Gastrocnemius medialis (tissue), 4 donors: ENCODE measurements around the gene DDAH1. TPM values are rescaled to one million over a fixed set of nuclear protein-coding genes. Genes with fewer than 3 reads are reported as not detected.

Experiments
- ATAC-seq, 2 donors: fragments of 150-250 bp; one replicate each; pipeline ENCODE4 v1.9.1; 2016
- DNase-seq, 2 donors: peaks; one replicate each; pipeline ENCODE4 v3.0.0-alpha.2; 2019
- H3K27ac ChIP-seq, 4 donors: fragments of 200-600 bp; sonication (generic); 1 replicate in 1 of 4; 2 replicates in 3 of 4; pipeline ENCODE4 v1.5.1; 2016 to 2018; ENCODE audit warnings: mild to moderate bottlenecking in 2 of 4, moderate library complexity in 1 of 4
- H3K27me3 ChIP-seq, 3 donors: fragments of 200-600 bp; sonication (generic) in 2 of 3; 1 replicate in 1 of 3; 2 replicates in 2 of 3; pipeline versions ENCODE4 v1.5.1 to v1.6.0; 2016 to 2019; ENCODE audit warnings: mild to moderate bottlenecking in 1 of 3, moderate library complexity in 1 of 3
- H3K36me3 ChIP-seq, 2 donors: fragments of 200-600 bp; sonication (generic) in 1 of 2; one replicate each; pipeline ENCODE4 v1.5.1; 2017 to 2018
- H3K4me1 ChIP-seq, 2 donors: fragments of 200-600 bp; sonication (generic) in 1 of 2; one replicate each; pipeline ENCODE4 v1.5.1; 2016 to 2017; ENCODE audit warnings: mild to moderate bottlenecking in 2 of 2
- H3K4me3 ChIP-seq, 4 donors: fragments of 200-600 bp; sonication (generic) in 3 of 4; 1 replicate in 1 of 4; 2 replicates in 3 of 4; pipeline ENCODE4 v1.5.1; 2016 to 2019; ENCODE audit warnings: mild to moderate bottlenecking in 2 of 4
- H3K9me3 ChIP-seq, 3 donors: fragments of 200-600 bp; sonication (generic) in 2 of 3; 1 replicate in 1 of 3; 2 replicates in 2 of 3; pipeline ENCODE4 v1.5.1; 2016 to 2019
- CTCF ChIP-seq, 5 experiments: fragments of 450-650 bp in 3 of 5; fragments of 200-600 bp in 2 of 5; sonication (generic) in 2 of 5; IDR thresholded peaks in 4 of 5; conservative IDR thresholded peaks in 1 of 5; 1 replicate in 4 of 5; 2 replicates in 1 of 5; pipeline ENCODE4 v1.5.1; 2016 to 2019; ENCODE audit warnings: antibody characterized with exemption in 5 of 5, mild to moderate bottlenecking in 3 of 5, moderate library complexity in 3 of 5
- POLR2A ChIP-seq, 2 donors: fragments of 450-650 bp; IDR thresholded peaks; one replicate each; pipeline ENCODE4 v1.6.1; 2017; ENCODE audit warnings: antibody characterized with exemption in 2 of 2, mild to moderate bottlenecking in 2 of 2, moderate library complexity in 2 of 2
- in situ Hi-C, 4 donors: fragments of 200-750 bp; cut with MboI; loops; one replicate each; pipeline versions ENCODE4 v1.15.0 to v1.8.0; 2017; ENCODE audit warnings: low sequenced_read_pairs in 4 of 4
- intact Hi-C: fragments of 100-400 bp; cut with DNase I; formaldehyde crosslinking; loops from one replicate; pipeline ENCODE4 v1.15.1; 2023; ENCODE audit warnings: low total_unique reads
- total RNA-seq, 4 donors: library from RNA; depleted of rRNA; stranded (reverse); fragments of >200 nt; gene quantifications; one replicate each; pipeline versions ENCODE4 v1.1.0 to v1.2.3, GENCODE V29; 2016

The DDAH1 gene
- total RNA-seq, 4 donors from 2014 or later: 5.9 to 28.7 (median 13.2) TPM

- ATAC-seq (no peak), DNase-seq (no peak)
- H3K36me3 ChIP-seq: no peaks in the 10 kb centered on the region
- TF ChIP-seq POLR2A (IDR thresholded peaks at IDR 0.05) (no peak), CTCF (IDR thresholded peaks at IDR 0.05 in 4 of 5, conservative IDR thresholded peaks at IDR 0.05 in 1 of 5) (no peak)
- no peaks in the 10 kb centered on the region for H3K9me3 ChIP-seq
- H3K4me3 ChIP-seq: no peak overlapping the region
- H3K4me1 ChIP-seq: peaks cover 0 to 6% of the 10 kb centered on the region in 2 donors
- intact Hi-C loops: loop anchor here (10.0 kb wide), 1 partner anchor 117 kb away; the partner anchor contains the start of gene CCN1
- in situ Hi-C loops: no loop called here
- H3K27me3 ChIP-seq: no peaks in the 10 kb centered on the region
- no peak overlapping the region for H3K27ac ChIP-seq
Observed at GRCh38 chr1:85467929-85468540, 3.1 kb upstream of the DDAH1 start.

- Histone ChIP-seq H3K9me3 (no peaks in the 10 kb centered on the region), H3K27me3 (no peaks in the 10 kb centered on the region), H3K4me1 (peaks cover 0 to 6% of the 10 kb centered on the region in 2 donors), H3K4me3 (no peak overlapping the region), H3K27ac (no peak overlapping the region), H3K36me3 (no peaks in the 10 kb centered on the region)
- TF ChIP-seq CTCF (IDR thresholded peaks at IDR 0.05 in 4 of 5, conservative IDR thresholded peaks at IDR 0.05 in 1 of 5): no peak
- no peak for TF ChIP-seq POLR2A (IDR thresholded peaks at IDR 0.05)
- intact Hi-C loops (loop anchor here (10.0 kb wide), 1 partner anchor 118 kb away; the partner anchor contains the start of gene CCN1), in situ Hi-C loops (no loop called here)
- DNase-seq (no peak), ATAC-seq (no peak)
Observed at GRCh38 chr1:85467036-85467435, 2.1 kb upstream of the DDAH1 start.

- DNase-seq (no peak), ATAC-seq (no peak)
- Histone ChIP-seq H3K4me1 (peaks cover 0 to 6% of the 10 kb centered on the region in 2 donors), H3K4me3 (peak overlapping the region in 1 of 4 donors; percentile 61), H3K36me3 (no peaks in the 10 kb centered on the region), H3K27ac (no peak overlapping the region), H3K27me3 (no peaks in the 10 kb centered on the region), H3K9me3 (no peaks in the 10 kb centered on the region)
- in situ Hi-C loops (no loop called here), intact Hi-C loops (loop anchor here (10.0 kb wide), 1 partner anchor 119 kb away; the partner anchor contains the start of gene CCN1)
- TF ChIP-seq POLR2A (IDR thresholded peaks at IDR 0.05) (no peak), CTCF (IDR thresholded peaks at IDR 0.05 in 4 of 5, conservative IDR thresholded peaks at IDR 0.05 in 1 of 5) (no peak)
Observed at GRCh38 chr1:85465786-85466134, 801 bp upstream of the DDAH1 start.

GRCh38 chr1:85464497-85465098 lies 361 bp downstream of the DDAH1 start:
- intact Hi-C loops: loop anchor here (10.0 kb wide), 1 partner anchor 120 kb away; the partner anchor contains the start of gene CCN1
- no peaks in the 10 kb centered on the region for H3K9me3 ChIP-seq
- DNase-seq (peak in 1 of 2 donors; percentile 30), ATAC-seq (peak; percentile 77 to 79)
- no peaks in the 10 kb centered on the region for H3K36me3 ChIP-seq
- peak overlapping the region; percentile 58 to 88 (median 64) for H3K4me3 ChIP-seq
- H3K27me3 ChIP-seq: no peaks in the 10 kb centered on the region
- TF ChIP-seq CTCF (IDR thresholded peaks at IDR 0.05 in 4 of 5, conservative IDR thresholded peaks at IDR 0.05 in 1 of 5): no peak
- no peak for TF ChIP-seq POLR2A (IDR thresholded peaks at IDR 0.05)
- H3K4me1 ChIP-seq: peaks cover under 1 to 6% of the 10 kb centered on the region in 2 donors
- peak overlapping the region; percentile 29 to 69 (median 58) for H3K27ac ChIP-seq
- in situ Hi-C loops: no loop called here
